ENCODE data around the gene TUBGCP6. TPM values are rescaled to one million over a fixed set of nuclear protein-coding genes. Genes with fewer than 3 reads are reported as not detected.

Gene TUBGCP6
- total and polyA plus RNA-seq, 2 experiments from 2014 or later = 26.2 to 31.5 TPM

DNA sequence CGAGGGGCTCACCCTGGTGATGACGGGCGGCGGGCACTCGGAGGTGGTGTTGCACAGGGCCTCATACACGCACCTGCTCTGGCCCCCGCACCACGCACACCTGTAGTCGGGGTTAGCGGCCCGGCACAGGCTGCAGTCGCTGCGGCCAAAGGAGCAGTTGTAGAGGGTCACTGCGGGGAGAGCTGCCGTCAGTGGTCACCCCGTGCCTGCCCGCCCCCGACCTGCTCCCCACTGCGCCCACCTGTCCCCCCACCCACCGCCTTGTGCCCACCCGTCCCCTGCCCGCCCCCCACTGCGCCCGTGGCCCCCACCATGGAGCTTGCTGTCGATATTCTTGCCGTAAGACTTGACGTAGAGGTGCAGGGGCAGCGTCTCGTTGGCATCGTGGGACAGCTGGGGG is 39.0 kb upstream of the TUBGCP6 start:
- no peaks in the 10 kb centered on the region for H3K9me3 ChIP-seq (ENCODE audit: low read depth)
- DNase-seq (ENCODE audit: low spot score) = no peak
- H3K27ac ChIP-seq = no peak overlapping the region
- TF ChIP-seq EZH2 (IDR thresholded peaks at IDR 0.05; ENCODE audit: borderline replicate concordance) = no peak
- TF ChIP-seq EZH2phosphoT487 (IDR thresholded peaks at IDR 0.05; ENCODE audit: low read depth, severe bottlenecking, unreplicated experiment) = no peak
- TF ChIP-seq, protein P1, sequence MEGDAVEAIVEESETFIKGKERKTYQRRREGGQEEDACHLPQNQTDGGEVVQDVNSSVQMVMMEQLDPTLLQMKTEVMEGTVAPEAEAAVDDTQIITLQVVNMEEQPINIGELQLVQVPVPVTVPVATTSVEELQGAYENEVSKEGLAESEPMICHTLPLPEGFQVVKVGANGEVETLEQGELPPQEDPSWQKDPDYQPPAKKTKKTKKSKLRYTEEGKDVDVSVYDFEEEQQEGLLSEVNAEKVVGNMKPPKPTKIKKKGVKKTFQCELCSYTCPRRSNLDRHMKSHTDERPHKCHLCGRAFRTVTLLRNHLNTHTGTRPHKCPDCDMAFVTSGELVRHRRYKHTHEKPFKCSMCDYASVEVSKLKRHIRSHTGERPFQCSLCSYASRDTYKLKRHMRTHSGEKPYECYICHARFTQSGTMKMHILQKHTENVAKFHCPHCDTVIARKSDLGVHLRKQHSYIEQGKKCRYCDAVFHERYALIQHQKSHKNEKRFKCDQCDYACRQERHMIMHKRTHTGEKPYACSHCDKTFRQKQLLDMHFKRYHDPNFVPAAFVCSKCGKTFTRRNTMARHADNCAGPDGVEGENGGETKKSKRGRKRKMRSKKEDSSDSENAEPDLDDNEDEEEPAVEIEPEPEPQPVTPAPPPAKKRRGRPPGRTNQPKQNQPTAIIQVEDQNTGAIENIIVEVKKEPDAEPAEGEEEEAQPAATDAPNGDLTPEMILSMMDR (IDR thresholded peaks at IDR 0.05; ENCODE audit: poor library complexity) = no peak
- H2AFZ ChIP-seq = no peak overlapping the region
- H3K36me3 ChIP-seq (replicated peaks; ENCODE audit: insufficient read depth, low read depth) = no peaks in the 10 kb centered on the region
- H3K9me2 ChIP-seq (replicated peaks; ENCODE audit: insufficient read depth) = no peaks in the 10 kb centered on the region
- no peaks in the 10 kb centered on the region for H3K27me3 ChIP-seq
- 97% methylated on average over 25 of the region's 30 CpGs for WGBS (ENCODE audit: low lambda C conversion rate, missing lambda C conversion rate)
- H4K20me1 ChIP-seq (ENCODE audit: insufficient read depth, poor library complexity, severe bottlenecking) = peaks cover 12% of the 10 kb centered on the region
- peaks cover 20% of the 10 kb centered on the region for H3K79me2 ChIP-seq
- H3K4me3 ChIP-seq = no peak overlapping the region
- H3K4me2 ChIP-seq = no peak overlapping the region
- H3K4me1 ChIP-seq (ENCODE audit: insufficient read depth) = peaks cover 12% of the 10 kb centered on the region

DNA sequence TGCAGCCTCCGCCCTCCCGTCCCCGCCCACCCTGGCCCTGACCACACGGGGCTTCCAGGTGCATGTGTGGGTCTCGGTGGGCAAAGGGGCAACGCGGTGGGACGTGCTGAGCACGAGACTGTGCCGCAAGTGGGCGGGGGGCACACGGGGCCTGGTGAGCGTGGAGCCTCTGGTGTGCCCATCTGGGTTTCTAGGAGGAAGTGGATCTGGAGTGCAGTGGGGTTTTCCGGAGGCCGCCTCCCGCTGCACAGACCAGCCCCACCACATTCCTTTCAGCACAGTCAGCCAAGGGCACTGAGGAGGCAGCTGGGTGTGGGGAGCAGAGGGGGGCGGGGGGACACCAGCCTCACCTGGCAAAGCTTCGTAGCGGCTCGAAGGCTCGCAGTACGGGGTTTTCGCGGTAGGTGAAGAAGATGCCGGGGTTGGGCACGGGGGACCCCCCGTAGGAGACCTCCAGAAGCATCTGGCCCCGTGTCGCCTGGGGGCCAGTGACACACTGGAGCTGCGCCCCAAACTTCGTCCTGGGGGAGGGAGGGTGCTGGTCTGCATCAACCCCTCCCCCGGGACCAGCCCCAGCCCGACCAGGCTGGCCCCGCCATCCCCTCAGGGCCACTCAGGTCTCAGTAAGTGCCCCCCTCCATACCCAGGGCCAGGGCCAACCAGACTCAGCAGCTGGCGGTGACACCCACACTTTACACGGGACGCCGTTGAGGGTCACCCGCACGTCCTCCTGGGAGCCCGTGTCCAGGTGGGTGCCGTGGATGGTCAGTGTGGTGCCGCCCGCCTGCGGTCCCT is 37.7 kb upstream of the TUBGCP6 start:
- Histone ChIP-seq H3K27me3 (no peaks in the 10 kb centered on the region), H3K79me2 (peaks cover 7% of the 10 kb centered on the region), H3K27ac (peak overlapping the region; percentile 92), H3K4me2 (peak overlapping the region; percentile 66), H3K9me3 (ENCODE audit: low read depth) (no peaks in the 10 kb centered on the region), H3K36me3 (replicated peaks; ENCODE audit: insufficient read depth, low read depth) (no peaks in the 10 kb centered on the region), H3K4me1 (ENCODE audit: insufficient read depth) (peaks cover 12% of the 10 kb centered on the region), H4K20me1 (ENCODE audit: insufficient read depth, poor library complexity, severe bottlenecking) (no peaks in the 10 kb centered on the region), H2AFZ (no peak overlapping the region), H3K9me2 (replicated peaks; ENCODE audit: insufficient read depth) (no peaks in the 10 kb centered on the region), H3K4me3 (no peak overlapping the region)
- TF ChIP-seq EZH2 (IDR thresholded peaks at IDR 0.05; ENCODE audit: borderline replicate concordance) = no peak
- peak; percentile 89 for DNase-seq (ENCODE audit: low spot score)
- 82% methylated on average over 36 of the region's 45 CpGs for WGBS (ENCODE audit: low lambda C conversion rate, missing lambda C conversion rate)

DNA sequence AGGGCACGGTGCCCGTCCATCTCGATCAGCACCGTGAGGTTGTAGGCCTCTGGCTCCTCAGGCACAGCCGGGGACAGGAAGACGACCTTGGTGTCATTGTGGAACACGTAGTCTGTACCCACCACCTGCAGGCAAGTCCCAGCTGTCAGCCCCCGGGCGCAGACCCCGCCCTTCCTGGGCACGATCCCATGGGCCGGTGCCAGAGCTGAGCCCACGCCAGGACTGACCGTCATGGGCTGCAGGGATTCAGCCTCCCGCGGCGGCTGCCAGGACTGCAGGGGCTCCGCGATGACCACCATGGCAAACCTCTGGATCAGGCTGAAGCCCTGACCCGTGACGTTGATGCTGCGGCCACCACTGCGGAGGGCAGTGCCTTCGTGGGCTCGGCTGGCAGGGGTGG is 37.1 kb upstream of the TUBGCP6 start:
- Histone ChIP-seq H3K36me3 (replicated peaks; ENCODE audit: insufficient read depth, low read depth) (no peaks in the 10 kb centered on the region), H3K4me3 (no peak overlapping the region), H3K79me2 (peaks cover 5% of the 10 kb centered on the region), H4K20me1 (ENCODE audit: insufficient read depth, poor library complexity, severe bottlenecking) (no peaks in the 10 kb centered on the region), H3K4me2 (peak overlapping the region; percentile 66), H3K9me2 (replicated peaks; ENCODE audit: insufficient read depth) (no peaks in the 10 kb centered on the region), H3K27me3 (no peaks in the 10 kb centered on the region), H3K4me1 (ENCODE audit: insufficient read depth) (peaks cover 12% of the 10 kb centered on the region), H2AFZ (no peak overlapping the region), H3K27ac (peak overlapping the region; percentile 92), H3K9me3 (ENCODE audit: low read depth) (no peaks in the 10 kb centered on the region)
- TF ChIP-seq, protein P1 (IDR thresholded peaks at IDR 0.05; ENCODE audit: poor library complexity) = no peak
- TF ChIP-seq EZH2 (IDR thresholded peaks at IDR 0.05; ENCODE audit: borderline replicate concordance) (no peak), EZH2phosphoT487 (IDR thresholded peaks at IDR 0.05; ENCODE audit: low read depth, severe bottlenecking, unreplicated experiment) (no peak)
- no peak for DNase-seq (ENCODE audit: low spot score)
- 96% methylated on average over 23 of the region's 25 CpGs for WGBS (ENCODE audit: low lambda C conversion rate, missing lambda C conversion rate)

DNA sequence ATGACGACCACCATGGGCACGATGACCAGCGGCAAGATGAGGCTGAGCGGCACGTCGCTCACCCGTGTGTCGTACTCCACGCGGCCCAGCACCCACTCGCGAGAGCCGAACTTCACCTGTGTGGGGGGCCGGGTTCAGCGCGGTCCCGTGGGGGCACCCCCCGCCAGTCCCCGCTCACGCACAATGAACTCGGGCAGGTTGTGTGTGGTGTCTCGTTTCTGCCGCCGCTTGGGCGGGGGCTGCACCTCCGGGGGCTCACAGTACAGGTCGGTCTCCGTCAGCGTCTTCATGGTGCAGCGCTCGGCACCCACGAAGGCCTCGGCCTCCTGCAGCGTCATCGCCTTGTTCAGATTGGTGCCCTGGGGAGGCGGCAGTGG is 36.5 kb upstream of the TUBGCP6 start:
- Histone ChIP-seq H3K27me3 (no peaks in the 10 kb centered on the region), H3K36me3 (replicated peaks; ENCODE audit: insufficient read depth, low read depth) (no peaks in the 10 kb centered on the region), H3K4me3 (no peak overlapping the region), H4K20me1 (ENCODE audit: insufficient read depth, poor library complexity, severe bottlenecking) (no peaks in the 10 kb centered on the region), H3K9me3 (ENCODE audit: low read depth) (no peaks in the 10 kb centered on the region), H3K9me2 (replicated peaks; ENCODE audit: insufficient read depth) (no peaks in the 10 kb centered on the region), H3K79me2 (peaks cover 5% of the 10 kb centered on the region), H2AFZ (no peak overlapping the region), H3K27ac (no peak overlapping the region), H3K4me1 (ENCODE audit: insufficient read depth) (peaks cover 12% of the 10 kb centered on the region), H3K4me2 (no peak overlapping the region)
- 98% methylated on average over 15 of the region's 36 CpGs for WGBS (ENCODE audit: low lambda C conversion rate, missing lambda C conversion rate)
- TF ChIP-seq, protein P1 (IDR thresholded peaks at IDR 0.05; ENCODE audit: poor library complexity) = no peak
- TF ChIP-seq EZH2 (IDR thresholded peaks at IDR 0.05; ENCODE audit: borderline replicate concordance) (no peak), EZH2phosphoT487 (IDR thresholded peaks at IDR 0.05; ENCODE audit: low read depth, severe bottlenecking, unreplicated experiment) (no peak)
- DNase-seq (ENCODE audit: low spot score) = no peak

Measured in hepatocyte (in vitro differentiated cells).